ENCODE results near the gene CLEC4M.

DNA sequence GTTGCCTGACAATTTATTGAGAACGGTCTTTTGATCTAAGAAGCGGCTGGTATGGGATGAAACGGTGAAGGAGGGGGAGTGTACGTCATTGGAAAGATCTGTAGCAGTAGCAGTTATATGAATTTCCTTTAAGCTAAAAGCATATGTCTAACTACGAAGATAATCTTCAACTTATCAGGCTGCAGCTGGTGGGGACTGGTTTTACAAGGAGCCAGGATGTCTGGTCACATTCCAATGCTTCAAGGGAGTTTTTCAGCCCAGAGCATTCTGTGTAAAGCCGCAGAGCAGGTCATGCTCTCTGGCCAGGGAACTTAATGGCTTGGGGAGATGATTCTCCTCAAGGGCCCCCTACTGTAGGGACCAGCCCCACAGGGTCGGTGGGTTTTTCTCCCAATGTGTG is 29.2 kb downstream of the CLEC4M start:
- TF ChIP-seq ZFP30 (CRISPR knock-in tag; IDR thresholded peaks at IDR 0.05) (no peak), GLIS3 (CRISPR knock-in tag; IDR thresholded peaks at IDR 0.05) (no peak), PPARA (CRISPR knock-in tag; IDR thresholded peaks at IDR 0.05; ENCODE audit: borderline replicate concordance) (no peak), ZNF8 (CRISPR knock-in tag; IDR thresholded peaks at IDR 0.05) (no peak), SNAI2 (CRISPR knock-in tag; IDR thresholded peaks at IDR 0.05) (no peak), ISL1 (CRISPR knock-in tag; IDR thresholded peaks at IDR 0.05) (no peak), ZNF70 (CRISPR knock-in tag; IDR thresholded peaks at IDR 0.05) (no peak)
- TF ChIP-seq, protein P1, sequence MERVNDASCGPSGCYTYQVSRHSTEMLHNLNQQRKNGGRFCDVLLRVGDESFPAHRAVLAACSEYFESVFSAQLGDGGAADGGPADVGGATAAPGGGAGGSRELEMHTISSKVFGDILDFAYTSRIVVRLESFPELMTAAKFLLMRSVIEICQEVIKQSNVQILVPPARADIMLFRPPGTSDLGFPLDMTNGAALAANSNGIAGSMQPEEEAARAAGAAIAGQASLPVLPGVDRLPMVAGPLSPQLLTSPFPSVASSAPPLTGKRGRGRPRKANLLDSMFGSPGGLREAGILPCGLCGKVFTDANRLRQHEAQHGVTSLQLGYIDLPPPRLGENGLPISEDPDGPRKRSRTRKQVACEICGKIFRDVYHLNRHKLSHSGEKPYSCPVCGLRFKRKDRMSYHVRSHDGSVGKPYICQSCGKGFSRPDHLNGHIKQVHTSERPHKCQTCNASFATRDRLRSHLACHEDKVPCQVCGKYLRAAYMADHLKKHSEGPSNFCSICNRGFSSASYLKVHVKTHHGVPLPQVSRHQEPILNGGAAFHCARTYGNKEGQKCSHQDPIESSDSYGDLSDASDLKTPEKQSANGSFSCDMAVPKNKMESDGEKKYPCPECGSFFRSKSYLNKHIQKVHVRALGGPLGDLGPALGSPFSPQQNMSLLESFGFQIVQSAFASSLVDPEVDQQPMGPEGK (CRISPR knock-in tag; IDR thresholded peaks at IDR 0.05; ENCODE audit: borderline replicate concordance), result no peak
- TF ChIP-seq, protein P2, sequence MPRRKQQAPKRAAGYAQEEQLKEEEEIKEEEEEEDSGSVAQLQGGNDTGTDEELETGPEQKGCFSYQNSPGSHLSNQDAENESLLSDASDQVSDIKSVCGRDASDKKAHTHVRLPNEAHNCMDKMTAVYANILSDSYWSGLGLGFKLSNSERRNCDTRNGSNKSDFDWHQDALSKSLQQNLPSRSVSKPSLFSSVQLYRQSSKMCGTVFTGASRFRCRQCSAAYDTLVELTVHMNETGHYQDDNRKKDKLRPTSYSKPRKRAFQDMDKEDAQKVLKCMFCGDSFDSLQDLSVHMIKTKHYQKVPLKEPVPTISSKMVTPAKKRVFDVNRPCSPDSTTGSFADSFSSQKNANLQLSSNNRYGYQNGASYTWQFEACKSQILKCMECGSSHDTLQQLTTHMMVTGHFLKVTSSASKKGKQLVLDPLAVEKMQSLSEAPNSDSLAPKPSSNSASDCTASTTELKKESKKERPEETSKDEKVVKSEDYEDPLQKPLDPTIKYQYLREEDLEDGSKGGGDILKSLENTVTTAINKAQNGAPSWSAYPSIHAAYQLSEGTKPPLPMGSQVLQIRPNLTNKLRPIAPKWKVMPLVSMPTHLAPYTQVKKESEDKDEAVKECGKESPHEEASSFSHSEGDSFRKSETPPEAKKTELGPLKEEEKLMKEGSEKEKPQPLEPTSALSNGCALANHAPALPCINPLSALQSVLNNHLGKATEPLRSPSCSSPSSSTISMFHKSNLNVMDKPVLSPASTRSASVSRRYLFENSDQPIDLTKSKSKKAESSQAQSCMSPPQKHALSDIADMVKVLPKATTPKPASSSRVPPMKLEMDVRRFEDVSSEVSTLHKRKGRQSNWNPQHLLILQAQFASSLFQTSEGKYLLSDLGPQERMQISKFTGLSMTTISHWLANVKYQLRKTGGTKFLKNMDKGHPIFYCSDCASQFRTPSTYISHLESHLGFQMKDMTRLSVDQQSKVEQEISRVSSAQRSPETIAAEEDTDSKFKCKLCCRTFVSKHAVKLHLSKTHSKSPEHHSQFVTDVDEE (CRISPR knock-in tag; IDR thresholded peaks at IDR 0.05), result no peak
- TF ChIP-seq, protein P3, sequence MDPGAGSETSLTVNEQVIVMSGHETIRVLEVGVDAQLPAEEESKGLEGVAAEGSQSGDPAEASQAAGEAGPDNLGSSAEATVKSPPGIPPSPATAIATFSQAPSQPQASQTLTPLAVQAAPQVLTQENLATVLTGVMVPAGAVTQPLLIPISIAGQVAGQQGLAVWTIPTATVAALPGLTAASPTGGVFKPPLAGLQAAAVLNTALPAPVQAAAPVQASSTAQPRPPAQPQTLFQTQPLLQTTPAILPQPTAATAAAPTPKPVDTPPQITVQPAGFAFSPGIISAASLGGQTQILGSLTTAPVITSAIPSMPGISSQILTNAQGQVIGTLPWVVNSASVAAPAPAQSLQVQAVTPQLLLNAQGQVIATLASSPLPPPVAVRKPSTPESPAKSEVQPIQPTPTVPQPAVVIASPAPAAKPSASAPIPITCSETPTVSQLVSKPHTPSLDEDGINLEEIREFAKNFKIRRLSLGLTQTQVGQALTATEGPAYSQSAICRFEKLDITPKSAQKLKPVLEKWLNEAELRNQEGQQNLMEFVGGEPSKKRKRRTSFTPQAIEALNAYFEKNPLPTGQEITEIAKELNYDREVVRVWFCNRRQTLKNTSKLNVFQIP (CRISPR knock-in tag; IDR thresholded peaks at IDR 0.05; ENCODE audit: borderline replicate concordance, low read depth), result no peak

Measured in SK-N-SH treated with all-trans-retinoic acid at 6 μM for 48 hours (cell line).